ENCODE results near the gene PLAC9. TPM values are rescaled to one million over a fixed set of nuclear protein-coding genes. Genes with fewer than 3 reads are reported as not detected.
"Not testable (repeated sequence)": the region's sequence is repeated elsewhere in the genome, so short reads cannot be mapped to it uniquely, and the experiment has no call there.

Gene PLAC9, protein sequence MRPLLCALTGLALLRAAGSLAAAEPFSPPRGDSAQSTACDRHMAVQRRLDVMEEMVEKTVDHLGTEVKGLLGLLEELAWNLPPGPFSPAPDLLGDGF
- total RNA-seq: not detected

- no peaks in the 10 kb centered on the region for H3K9me3 Mint-ChIP-seq
- H3K27me3 Mint-ChIP-seq: peaks cover 31% of the 10 kb centered on the region
- no peaks in the 10 kb centered on the region for H3K36me3 Mint-ChIP-seq (ENCODE audit: low read depth)
- H3K4me1 Mint-ChIP-seq: peaks cover 3% of the 10 kb centered on the region
- DNase-seq: no peak
- POLR2A ChIA-PET: no interaction called here
- CTCF ChIA-PET: interaction anchor here (2.0 kb wide), 1 partner anchor 12 kb away, joined by 7 read pairs; no protein-coding TSS in a partner anchor
- no peak within 1 kb of the TSS for H3K27ac Mint-ChIP-seq
- no peak within 1 kb of the TSS for H3K4me3 Mint-ChIP-seq
Measured at GRCh38 chr10:80132299-80133139, at the start of gene PLAC9. Gene PLAC9 (plus strand): TSS chr10:80132730. CDS start chr10:80132763, 33 bp downstream.

DNA sequence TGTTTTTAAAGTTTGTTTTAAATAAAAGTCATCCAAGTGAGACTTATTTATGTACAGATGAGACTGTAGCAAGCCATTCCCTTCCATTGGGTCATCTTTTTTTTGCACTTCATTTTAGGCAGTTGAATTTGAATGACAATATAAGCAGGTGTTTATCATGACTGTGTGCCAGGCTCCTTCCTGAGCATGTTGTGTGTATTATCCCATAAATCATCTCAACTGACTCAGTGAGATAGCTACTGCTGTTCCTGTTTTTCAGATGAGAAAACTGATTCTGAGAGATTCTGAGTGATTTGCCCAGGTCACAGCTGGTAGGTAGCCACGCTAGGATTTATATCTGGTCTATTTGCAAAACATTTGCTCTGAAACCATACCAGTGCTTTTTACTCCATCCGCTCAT, 42.4 kb upstream of the PLAC9 start:
- H3K4me1 Mint-ChIP-seq: no peaks in the 10 kb centered on the region
- no peaks in the 10 kb centered on the region for H3K27me3 Mint-ChIP-seq
- H3K4me3 Mint-ChIP-seq: no peak overlapping the region
- no peak overlapping the region for H3K27ac Mint-ChIP-seq
- CTCF ChIA-PET: no interaction called here
- no peak for DNase-seq
- POLR2A ChIA-PET: no interaction called here
- no peaks in the 10 kb centered on the region for H3K36me3 Mint-ChIP-seq (ENCODE audit: low read depth)
- no peaks in the 10 kb centered on the region for H3K9me3 Mint-ChIP-seq

GRCh38 chr10:80094231-80094630, 38.3 kb upstream of the PLAC9 start:
- no peaks in the 10 kb centered on the region for H3K4me1 Mint-ChIP-seq
- ChIA-PET CTCF (no interaction called here), POLR2A (no interaction called here)
- no peak overlapping the region for H3K4me3 Mint-ChIP-seq
- peaks cover 6% of the 10 kb centered on the region for H3K27me3 Mint-ChIP-seq
- H3K27ac Mint-ChIP-seq: no peak overlapping the region
- no peaks in the 10 kb centered on the region for H3K36me3 Mint-ChIP-seq (ENCODE audit: low read depth)
- no peaks in the 10 kb centered on the region for H3K9me3 Mint-ChIP-seq
- no peak for DNase-seq

DNA sequence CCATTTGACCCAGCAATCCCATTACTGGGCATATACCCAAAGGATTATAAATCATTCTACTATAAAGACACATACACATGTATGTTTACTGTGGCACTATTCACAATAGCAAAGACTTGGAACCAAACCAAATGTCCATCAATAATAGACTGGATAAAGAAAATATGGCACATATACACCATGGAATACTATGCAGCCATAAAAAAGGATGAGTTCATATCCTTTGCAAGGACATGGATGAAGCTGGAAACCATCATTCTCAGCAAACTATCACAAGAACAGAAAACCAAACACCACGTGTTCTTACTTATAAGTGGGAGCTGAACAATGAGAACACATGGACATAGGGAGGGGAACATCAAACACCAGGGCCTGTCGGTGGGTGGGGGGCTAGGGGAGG, 34.3 kb upstream of the PLAC9 start:
- DNase-seq; H3K27me3 Mint-ChIP-seq; H3K36me3 Mint-ChIP-seq (ENCODE audit: low read depth); H3K4me1 Mint-ChIP-seq; H3K9me3 Mint-ChIP-seq; POLR2A ChIA-PET; CTCF ChIA-PET; H3K27ac Mint-ChIP-seq; H3K4me3 Mint-ChIP-seq: not testable (repeated sequence)

GRCh38 chr10:80099295-80099694, 33.2 kb upstream of the PLAC9 start:
- H3K9me3 Mint-ChIP-seq; DNase-seq; H3K36me3 Mint-ChIP-seq (ENCODE audit: low read depth); H3K27ac Mint-ChIP-seq; H3K4me1 Mint-ChIP-seq; H3K27me3 Mint-ChIP-seq; CTCF ChIA-PET; POLR2A ChIA-PET; H3K4me3 Mint-ChIP-seq: not testable (repeated sequence)

GRCh38 chr10:80100116-80100515, 32.4 kb upstream of the PLAC9 start:
- Mint-ChIP-seq H3K9me3 (no peaks in the 10 kb centered on the region), H3K27me3 (peaks cover 6% of the 10 kb centered on the region), H3K4me3 (no peak overlapping the region), H3K27ac (no peak overlapping the region), H3K36me3 (ENCODE audit: low read depth) (no peaks in the 10 kb centered on the region), H3K4me1 (peaks cover 15% of the 10 kb centered on the region)
- no peak for DNase-seq
- POLR2A ChIA-PET: no interaction called here
- CTCF ChIA-PET: no interaction called here

- ChIA-PET POLR2A (no interaction called here), CTCF (no interaction called here)
- peaks cover 4% of the 10 kb centered on the region for H3K27me3 Mint-ChIP-seq
- H3K4me3 Mint-ChIP-seq: no peak overlapping the region
- peaks cover 17% of the 10 kb centered on the region for H3K4me1 Mint-ChIP-seq
- H3K36me3 Mint-ChIP-seq (ENCODE audit: low read depth): no peaks in the 10 kb centered on the region
- H3K27ac Mint-ChIP-seq: no peak overlapping the region
- DNase-seq: no peak
- H3K9me3 Mint-ChIP-seq: no peaks in the 10 kb centered on the region
Measured at GRCh38 chr10:80100861-80101695, 31.5 kb upstream of the PLAC9 start.

DNA sequence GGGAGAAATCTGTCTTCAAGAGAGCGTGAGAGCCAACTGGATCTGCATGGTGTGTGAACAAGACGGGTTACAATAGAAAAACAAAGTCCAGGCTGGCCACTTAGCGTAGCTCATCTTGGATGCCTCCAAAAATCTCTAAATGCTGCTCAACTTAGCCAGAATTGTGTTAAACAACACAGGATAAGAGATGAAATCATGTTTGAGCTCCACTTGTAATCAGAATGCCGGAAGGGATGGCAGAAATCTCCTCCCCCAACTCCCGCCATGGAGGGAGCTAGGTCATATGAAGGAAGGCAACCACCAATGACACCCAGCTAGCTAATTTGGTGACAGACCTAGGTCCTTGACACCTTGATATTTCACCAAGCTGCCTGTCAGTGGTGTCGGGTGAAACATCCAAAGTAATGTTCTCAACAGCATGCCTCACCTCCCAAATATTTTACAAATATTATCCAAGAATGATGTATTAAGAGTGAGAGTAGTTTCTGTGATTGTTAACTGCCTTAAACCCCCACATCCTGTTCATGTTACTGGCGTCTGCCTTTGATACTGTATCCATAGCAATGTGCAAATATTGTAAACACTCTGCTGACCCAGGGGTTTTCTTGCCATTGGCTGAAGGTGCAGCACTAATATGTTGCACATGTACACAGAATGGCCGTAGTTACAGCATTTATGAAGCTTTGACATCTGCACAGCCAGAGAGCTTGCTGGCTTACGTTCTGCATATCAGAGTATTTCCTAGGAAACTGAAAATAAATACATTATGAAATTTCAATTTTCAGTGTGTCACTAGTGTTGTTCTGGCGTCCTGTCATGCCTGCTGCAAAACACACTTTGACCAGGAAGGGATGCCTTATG, 28.2 kb upstream of the PLAC9 start:
- peaks cover 10% of the 10 kb centered on the region for H3K9me3 Mint-ChIP-seq
- CTCF ChIA-PET: interaction anchor here (0.9 kb wide), 1 partner anchor 40 kb away, joined by 5 read pairs; no protein-coding TSS in a partner anchor
- peak overlapping the region; percentile 13 for H3K27ac Mint-ChIP-seq
- peaks cover 13% of the 10 kb centered on the region for H3K36me3 Mint-ChIP-seq (ENCODE audit: low read depth)
- peaks cover 19% of the 10 kb centered on the region for H3K4me1 Mint-ChIP-seq
- no peak overlapping the region for H3K4me3 Mint-ChIP-seq
- POLR2A ChIA-PET: interaction anchor here (1.4 kb wide), 1 partner anchor 25 kb away, joined by 5 read pairs; the partner anchor contains the start of gene TMEM254
- peak; percentile 19 for DNase-seq
- no peaks in the 10 kb centered on the region for H3K27me3 Mint-ChIP-seq

GRCh38 chr10:80108576-80109239, 23.8 kb upstream of the PLAC9 start:
- H3K27ac Mint-ChIP-seq: no peak overlapping the region
- no peaks in the 10 kb centered on the region for H3K27me3 Mint-ChIP-seq
- POLR2A ChIA-PET: no interaction called here
- H3K4me3 Mint-ChIP-seq: no peak overlapping the region
- peaks cover 32% of the 10 kb centered on the region for H3K4me1 Mint-ChIP-seq
- H3K36me3 Mint-ChIP-seq (ENCODE audit: low read depth): peaks cover 13% of the 10 kb centered on the region
- H3K9me3 Mint-ChIP-seq: peaks cover 12% of the 10 kb centered on the region
- DNase-seq: no peak
- CTCF ChIA-PET: no interaction called here

DNA sequence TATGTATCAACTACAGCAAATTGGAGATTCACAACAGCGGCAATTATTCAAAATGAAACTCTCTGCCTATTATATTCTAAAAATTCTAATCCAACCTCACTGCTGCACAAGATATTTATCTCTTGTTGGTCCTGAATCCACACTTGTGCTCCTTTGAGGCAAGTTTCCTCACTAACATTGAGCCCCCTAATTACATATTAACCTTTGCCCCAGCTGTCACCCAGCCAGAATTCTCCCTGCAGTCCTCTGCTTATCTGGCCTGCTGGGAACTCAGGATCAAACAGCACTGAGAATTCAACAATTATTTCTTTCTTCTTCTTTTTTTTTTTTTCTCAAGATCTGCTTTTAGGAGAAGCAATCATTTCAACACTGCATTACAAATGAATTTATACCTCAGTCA, 21.5 kb upstream of the PLAC9 start:
- H3K27ac Mint-ChIP-seq: peak overlapping the region; percentile 81
- no peak overlapping the region for H3K4me3 Mint-ChIP-seq
- ChIA-PET POLR2A (no interaction called here), CTCF (no interaction called here)
- H3K4me1 Mint-ChIP-seq: peaks cover 19% of the 10 kb centered on the region
- no peak for DNase-seq
- no peaks in the 10 kb centered on the region for H3K27me3 Mint-ChIP-seq
- peaks cover 13% of the 10 kb centered on the region for H3K36me3 Mint-ChIP-seq (ENCODE audit: low read depth)
- peaks cover 12% of the 10 kb centered on the region for H3K9me3 Mint-ChIP-seq

DNA sequence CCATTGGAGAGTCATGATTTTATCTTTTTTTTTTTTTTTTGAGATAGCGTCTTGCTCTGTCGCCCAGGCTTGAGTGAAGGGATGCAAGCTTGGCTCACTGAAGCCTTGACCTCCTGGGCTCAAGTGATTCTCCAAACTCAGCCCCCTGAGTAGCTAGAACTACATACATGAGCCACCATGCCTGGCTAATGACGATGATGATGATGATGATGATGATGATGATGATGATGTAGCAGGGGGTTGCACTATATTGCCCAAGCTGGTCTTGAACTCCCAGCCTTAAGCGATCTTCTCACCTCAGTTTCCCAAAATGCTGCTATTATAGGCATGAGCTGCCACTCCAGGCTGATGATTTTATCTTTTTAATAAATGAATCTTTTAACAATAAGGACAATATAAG, 13.9 kb upstream of the PLAC9 start:
- Mint-ChIP-seq H3K27ac (no peak overlapping the region), H3K4me3 (no peak overlapping the region), H3K36me3 (ENCODE audit: low read depth) (no peaks in the 10 kb centered on the region), H3K4me1 (no peaks in the 10 kb centered on the region), H3K9me3 (no peaks in the 10 kb centered on the region), H3K27me3 (peaks cover 34% of the 10 kb centered on the region)
- POLR2A ChIA-PET: no interaction called here
- CTCF ChIA-PET: interaction anchor here (0.9 to 1.3 kb wide), 2 partner anchors 11 to 26 kb away, joined by 4 read pairs; no protein-coding TSS in a partner anchor
- DNase-seq: no peak

DNA sequence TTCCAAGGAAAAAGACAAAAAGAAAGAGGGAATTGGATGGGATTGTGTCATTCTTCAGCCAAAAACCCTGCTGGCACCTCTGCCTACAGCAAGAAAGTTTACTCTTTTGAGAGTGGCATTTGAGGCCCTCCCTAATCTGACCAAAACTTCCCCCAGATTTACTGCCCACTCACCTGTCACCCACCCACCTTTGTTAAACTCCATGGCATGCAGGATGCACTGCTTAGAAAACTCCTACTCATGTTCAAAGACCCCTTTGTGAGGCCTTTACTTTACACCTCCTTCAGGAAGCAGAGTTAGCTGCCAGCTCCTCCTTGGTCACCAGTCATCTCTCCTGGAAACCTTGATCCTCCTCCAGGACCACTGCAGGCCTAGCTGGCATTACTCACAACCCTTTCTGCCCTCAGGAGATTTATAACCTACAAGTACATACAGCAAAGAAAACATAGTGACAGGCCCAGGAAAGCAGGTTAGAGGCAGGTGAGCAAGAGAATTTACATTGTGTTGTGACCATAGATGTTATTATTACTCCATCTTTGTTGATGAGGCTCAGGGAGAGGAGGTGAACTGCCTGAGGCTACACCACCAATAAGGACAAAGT, 10.3 kb upstream of the PLAC9 start:
- CTCF ChIA-PET: no interaction called here
- no peaks in the 10 kb centered on the region for H3K36me3 Mint-ChIP-seq (ENCODE audit: low read depth)
- peaks cover 38% of the 10 kb centered on the region for H3K27me3 Mint-ChIP-seq
- no peak overlapping the region for H3K27ac Mint-ChIP-seq
- no peaks in the 10 kb centered on the region for H3K9me3 Mint-ChIP-seq
- no peak for DNase-seq
- H3K4me1 Mint-ChIP-seq: no peaks in the 10 kb centered on the region
- POLR2A ChIA-PET: no interaction called here
- no peak overlapping the region for H3K4me3 Mint-ChIP-seq
